Measurements from ENCODE around the gene PCDHGB4.
"Not testable (repeated sequence)": the region's sequence is repeated elsewhere in the genome, so short reads cannot be mapped to it uniquely, and the experiment has no call there.

Gene PCDHGB4

DNA sequence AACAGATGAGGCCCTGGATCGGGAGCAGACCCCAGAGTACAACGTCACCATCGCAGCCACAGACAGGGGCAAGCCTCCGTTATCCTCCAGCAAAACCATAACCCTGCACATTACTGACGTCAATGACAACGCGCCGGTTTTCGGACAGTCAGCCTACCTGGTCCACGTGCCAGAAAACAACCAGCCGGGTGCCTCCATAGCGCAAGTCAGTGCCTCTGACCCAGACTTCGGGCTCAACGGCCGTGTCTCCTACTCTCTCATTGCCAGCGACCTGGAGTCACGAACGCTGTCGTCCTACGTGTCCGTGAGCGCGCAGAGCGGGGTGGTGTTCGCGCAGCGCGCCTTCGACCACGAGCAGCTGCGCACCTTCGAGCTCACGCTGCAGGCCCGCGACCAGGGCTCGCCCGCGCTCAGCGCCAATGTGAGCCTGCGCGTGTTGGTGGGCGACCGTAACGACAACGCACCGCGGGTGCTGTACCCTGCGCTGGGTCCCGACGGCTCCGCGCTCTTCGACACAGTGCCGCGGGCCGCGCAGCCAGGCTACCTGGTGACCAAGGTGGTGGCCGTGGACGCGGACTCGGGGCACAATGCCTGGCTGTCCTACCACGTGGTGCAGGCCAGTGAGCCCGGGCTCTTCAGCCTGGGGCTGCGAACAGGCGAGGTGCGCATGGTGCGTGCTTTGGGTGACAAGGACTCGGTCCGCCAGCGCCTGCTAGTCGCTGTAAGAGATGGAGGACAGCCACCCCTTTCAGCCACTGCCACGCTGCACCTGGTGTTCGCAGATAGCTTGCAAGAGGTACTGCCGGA is 31.8 kb downstream of the PCDHGB4 start:
- Mint-ChIP-seq H3K9me3 (peaks cover 16 to 26% of the 10 kb centered on the region in 2 donors), H3K36me3 (peaks cover 19 to 23% of the 10 kb centered on the region in 2 donors), H3K27ac (peak overlapping the region; percentile 67), H3K4me1 (peaks cover 9 to 18% of the 10 kb centered on the region in 2 donors), H3K4me3 (peak overlapping the region in 1 of 2 donors; percentile 25), H3K27me3 (peaks cover 63 to 79% of the 10 kb centered on the region in 2 donors)
- ATAC-seq (replicated peaks) (no peak), DNase-seq (no peak)

DNA sequence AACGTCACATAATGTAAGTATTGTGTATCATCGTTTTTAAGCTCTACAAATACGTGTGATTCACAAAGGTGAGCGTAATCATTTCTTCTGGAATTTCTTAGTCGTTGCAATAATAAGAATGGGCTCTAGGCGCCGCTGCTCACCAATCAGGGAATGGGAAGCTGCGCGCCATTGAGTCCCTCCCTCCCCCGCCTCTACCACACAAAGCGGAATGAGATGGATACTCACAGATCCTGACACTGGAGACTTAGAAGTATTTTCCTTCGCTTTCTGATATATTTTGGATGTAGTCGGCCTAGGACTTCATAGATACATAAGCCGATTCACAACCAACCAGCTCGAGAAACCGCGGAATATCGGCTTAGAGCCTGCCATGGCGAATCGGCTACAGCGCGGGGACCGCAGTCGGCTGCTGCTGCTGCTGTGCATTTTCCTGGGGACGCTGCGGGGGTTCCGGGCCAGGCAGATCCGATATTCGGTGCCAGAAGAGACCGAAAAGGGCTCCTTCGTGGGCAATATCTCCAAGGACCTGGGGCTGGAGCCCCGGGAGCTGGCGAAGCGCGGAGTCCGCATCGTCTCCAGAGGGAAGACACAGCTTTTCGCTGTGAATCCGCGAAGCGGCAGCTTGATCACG is 33.5 kb downstream of the PCDHGB4 start, which contains the start of gene PCDHGA11:
TSS of gene PCDHGA11 (plus strand) at position 197 of the 634 bp plus-strand sequence. CDS start at position 374, 177 bp downstream.
- Mint-ChIP-seq H3K4me1 (peaks cover 6 to 18% of the 10 kb centered on the region in 2 donors), H3K36me3 (peaks cover 13 to 18% of the 10 kb centered on the region in 2 donors), H3K27ac (peak within 1 kb of the TSS; percentile 83), H3K27me3 (peaks cover 63 to 68% of the 10 kb centered on the region in 2 donors), H3K9me3 (peaks cover 13 to 23% of the 10 kb centered on the region in 2 donors), H3K4me3 (peak within 1 kb of the TSS; percentile 75 to 76)
- DNase-seq (no peak), ATAC-seq (replicated peaks) (no peak)

DNA sequence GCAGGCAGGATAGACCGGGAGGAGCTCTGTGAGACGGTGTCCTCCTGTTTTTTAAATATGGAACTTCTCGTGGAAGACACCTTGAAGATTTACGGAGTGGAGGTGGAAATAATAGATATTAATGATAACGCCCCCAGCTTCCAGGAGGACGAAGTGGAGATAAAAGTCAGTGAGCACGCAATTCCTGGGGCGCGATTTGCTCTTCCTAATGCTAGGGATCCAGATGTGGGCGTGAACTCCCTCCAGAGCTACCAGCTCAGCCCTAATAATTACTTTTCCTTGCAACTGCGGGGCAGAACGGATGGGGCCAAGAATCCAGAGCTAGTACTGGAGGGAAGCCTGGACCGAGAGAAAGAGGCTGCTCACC is 34.0 kb downstream of the PCDHGB4 start:
- Mint-ChIP-seq H3K36me3 (peaks cover 13 to 18% of the 10 kb centered on the region in 2 donors), H3K27me3 (peaks cover 68% of the 10 kb centered on the region in 2 donors), H3K9me3 (peaks cover 13 to 23% of the 10 kb centered on the region in 2 donors), H3K4me3 (peak overlapping the region; percentile 75 to 76), H3K27ac (peak overlapping the region; percentile 83), H3K4me1 (peaks cover 6 to 18% of the 10 kb centered on the region in 2 donors)
- ATAC-seq (replicated peaks) (no peak), DNase-seq (no peak)

DNA sequence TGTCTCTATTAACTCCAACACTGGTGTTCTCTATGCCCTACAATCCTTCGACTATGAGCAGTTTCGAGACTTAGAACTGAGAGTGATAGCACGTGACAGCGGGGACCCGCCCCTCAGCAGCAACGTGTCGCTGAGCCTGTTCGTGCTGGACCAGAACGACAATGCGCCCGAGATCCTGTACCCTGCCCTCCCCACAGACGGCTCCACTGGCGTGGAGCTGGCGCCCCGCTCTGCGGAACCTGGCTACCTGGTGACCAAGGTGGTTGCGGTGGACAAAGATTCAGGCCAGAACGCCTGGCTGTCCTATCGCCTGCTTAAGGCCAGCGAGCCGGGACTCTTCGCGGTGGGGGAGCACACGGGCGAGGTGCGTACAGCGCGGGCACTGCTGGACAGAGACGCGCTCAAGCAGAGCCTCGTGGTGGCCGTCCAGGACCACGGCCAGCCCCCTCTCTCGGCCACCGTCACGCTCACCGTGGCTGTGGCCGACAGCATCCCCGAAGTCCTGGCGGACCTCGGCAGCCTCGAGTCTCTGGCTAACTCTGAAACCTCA is 35.3 kb downstream of the PCDHGB4 start:
- Mint-ChIP-seq H3K4me1 (peaks cover 3 to 12% of the 10 kb centered on the region in 2 donors), H3K27ac (no peak overlapping the region), H3K9me3 (peaks cover 11 to 22% of the 10 kb centered on the region in 2 donors), H3K4me3 (peak overlapping the region in 1 of 2 donors; percentile 25), H3K27me3 (peaks cover 68 to 73% of the 10 kb centered on the region in 2 donors), H3K36me3 (peaks cover 13 to 18% of the 10 kb centered on the region in 2 donors)
- ATAC-seq (replicated peaks) (no peak), DNase-seq (no peak)

DNA sequence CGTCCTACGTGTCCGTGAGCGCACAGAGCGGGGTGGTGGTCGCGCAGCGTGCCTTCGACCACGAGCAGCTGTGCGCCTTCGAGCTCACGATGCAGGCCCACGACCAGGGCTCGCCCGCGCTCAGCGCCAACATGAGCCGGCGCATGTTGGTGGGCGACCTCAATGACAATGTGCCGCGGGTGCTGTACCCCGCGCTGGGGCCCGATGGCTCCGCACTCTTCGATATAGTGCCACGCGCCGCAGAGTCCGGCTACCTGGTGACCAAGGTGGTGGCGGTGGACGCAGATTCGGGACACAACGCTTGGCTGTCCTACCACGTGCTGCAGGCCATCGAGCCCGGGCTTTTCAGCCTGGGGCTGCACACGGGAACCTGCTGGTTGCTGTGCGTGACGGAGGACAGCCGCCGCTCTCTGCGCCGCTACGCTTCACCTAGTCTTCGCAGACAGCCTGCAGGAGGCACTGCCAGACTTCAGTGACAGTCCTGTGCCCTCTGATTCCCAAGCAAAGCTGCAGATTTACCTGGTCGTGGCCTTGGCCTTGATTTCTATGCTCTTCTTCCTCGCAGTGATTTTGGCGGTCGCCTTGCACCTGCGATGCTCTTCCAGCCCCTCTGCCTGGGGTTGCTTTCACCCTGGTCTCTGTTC is 40.4 kb downstream of the PCDHGB4 start:
- DNase-seq (no peak), ATAC-seq (replicated peaks) (no peak)
- Mint-ChIP-seq H3K4me1 (peaks cover 14 to 22% of the 10 kb centered on the region in 2 donors), H3K27me3 (peaks cover 61 to 65% of the 10 kb centered on the region in 2 donors), H3K36me3 (peaks cover 6 to 29% of the 10 kb centered on the region in 2 donors), H3K9me3 (peaks cover 15 to 17% of the 10 kb centered on the region in 2 donors), H3K27ac (no peak overlapping the region), H3K4me3 (no peak overlapping the region)

DNA sequence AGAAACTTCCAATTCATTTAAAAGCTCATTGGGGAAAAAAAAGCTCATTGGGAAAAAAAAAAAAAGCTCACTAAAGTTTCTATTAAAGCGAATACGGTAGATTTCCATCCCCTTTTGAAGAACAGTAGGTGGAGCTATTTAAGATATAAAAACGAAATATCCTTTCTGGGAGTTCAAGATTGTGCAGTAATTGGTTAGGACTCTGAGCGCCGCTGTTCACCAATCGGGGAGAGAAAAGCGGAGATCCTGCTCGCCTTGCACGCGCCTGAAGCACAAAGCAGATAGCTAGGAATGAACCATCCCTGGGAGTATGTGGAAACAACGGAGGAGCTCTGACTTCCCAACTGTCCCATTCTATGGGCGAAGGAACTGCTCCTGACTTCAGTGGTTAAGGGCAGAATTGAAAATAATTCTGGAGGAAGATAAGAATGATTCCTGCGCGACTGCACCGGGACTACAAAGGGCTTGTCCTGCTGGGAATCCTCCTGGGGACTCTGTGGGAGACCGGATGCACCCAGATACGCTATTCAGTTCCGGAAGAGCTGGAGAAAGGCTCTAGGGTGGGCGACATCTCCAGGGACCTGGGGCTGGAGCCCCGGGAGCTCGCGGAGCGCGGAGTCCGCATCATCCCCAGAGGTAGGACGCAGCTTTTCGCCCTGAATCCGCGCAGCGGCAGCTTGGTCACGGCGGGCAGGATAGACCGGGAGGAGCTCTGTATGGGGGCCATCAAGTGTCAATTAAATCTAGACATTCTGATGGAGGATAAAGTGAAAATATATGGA is 43.0 kb downstream of the PCDHGB4 start, which contains the start of gene PCDHGA12:
TSS of gene PCDHGA12 (plus strand) at position 176 of the 782 bp plus-strand sequence. CDS start at position 429, 253 bp downstream.
- Mint-ChIP-seq H3K27me3 (peaks cover 60 to 78% of the 10 kb centered on the region in 2 donors), H3K4me3 (peak within 1 kb of the TSS; percentile 64 to 82), H3K27ac (peak within 1 kb of the TSS; percentile 89), H3K9me3 (peaks cover 20 to 24% of the 10 kb centered on the region in 2 donors), H3K36me3 (peaks cover 9 to 32% of the 10 kb centered on the region in 2 donors), H3K4me1 (peaks cover 14 to 22% of the 10 kb centered on the region in 2 donors)
- ATAC-seq (replicated peaks), result peak; percentile 42 to 82
- DNase-seq, result peak; percentile 38

DNA sequence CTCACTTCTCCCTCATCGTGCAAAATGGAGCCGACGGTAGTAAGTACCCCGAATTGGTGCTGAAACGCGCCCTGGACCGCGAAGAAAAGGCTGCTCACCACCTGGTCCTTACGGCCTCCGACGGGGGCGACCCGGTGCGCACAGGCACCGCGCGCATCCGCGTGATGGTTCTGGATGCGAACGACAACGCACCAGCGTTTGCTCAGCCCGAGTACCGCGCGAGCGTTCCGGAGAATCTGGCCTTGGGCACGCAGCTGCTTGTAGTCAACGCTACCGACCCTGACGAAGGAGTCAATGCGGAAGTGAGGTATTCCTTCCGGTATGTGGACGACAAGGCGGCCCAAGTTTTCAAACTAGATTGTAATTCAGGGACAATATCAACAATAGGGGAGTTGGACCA is 43.8 kb downstream of the PCDHGB4 start:
- Mint-ChIP-seq H3K27ac (peak overlapping the region; percentile 76), H3K9me3 (peaks cover 20 to 24% of the 10 kb centered on the region in 2 donors)
- ATAC-seq (replicated peaks), result peak; percentile 25 to 69

DNA sequence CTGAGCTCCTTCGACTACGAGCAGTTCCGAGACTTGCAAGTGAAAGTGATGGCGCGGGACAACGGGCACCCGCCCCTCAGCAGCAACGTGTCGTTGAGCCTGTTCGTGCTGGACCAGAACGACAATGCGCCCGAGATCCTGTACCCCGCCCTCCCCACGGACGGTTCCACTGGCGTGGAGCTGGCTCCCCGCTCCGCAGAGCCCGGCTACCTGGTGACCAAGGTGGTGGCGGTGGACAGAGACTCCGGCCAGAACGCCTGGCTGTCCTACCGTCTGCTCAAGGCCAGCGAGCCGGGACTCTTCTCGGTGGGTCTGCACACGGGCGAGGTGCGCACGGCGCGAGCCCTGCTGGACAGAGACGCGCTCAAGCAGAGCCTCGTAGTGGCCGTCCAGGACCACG is 44.8 kb downstream of the PCDHGB4 start:
- Mint-ChIP-seq H3K27me3 (peaks cover 48 to 71% of the 10 kb centered on the region in 2 donors), H3K27ac (peak overlapping the region; percentile 81), H3K4me3 (peak overlapping the region in 1 of 2 donors; percentile 82), H3K36me3 (peaks cover 9 to 32% of the 10 kb centered on the region in 2 donors), H3K9me3 (peaks cover 20 to 24% of the 10 kb centered on the region in 2 donors), H3K4me1 (peaks cover 14 to 22% of the 10 kb centered on the region in 2 donors)
- not testable (repeated sequence) for DNase-seq; ATAC-seq (replicated peaks)

More for the DNA sequence above, 43.8 kb downstream of the PCDHGB4 start:
- Mint-ChIP-seq H3K4me3 (peak overlapping the region; percentile 64 to 82), H3K4me1 (peaks cover 14 to 22% of the 10 kb centered on the region in 2 donors), H3K36me3 (peaks cover 9 to 32% of the 10 kb centered on the region in 2 donors), H3K27me3 (peaks cover 55 to 73% of the 10 kb centered on the region in 2 donors)
- DNase-seq, result no peak

DNA sequence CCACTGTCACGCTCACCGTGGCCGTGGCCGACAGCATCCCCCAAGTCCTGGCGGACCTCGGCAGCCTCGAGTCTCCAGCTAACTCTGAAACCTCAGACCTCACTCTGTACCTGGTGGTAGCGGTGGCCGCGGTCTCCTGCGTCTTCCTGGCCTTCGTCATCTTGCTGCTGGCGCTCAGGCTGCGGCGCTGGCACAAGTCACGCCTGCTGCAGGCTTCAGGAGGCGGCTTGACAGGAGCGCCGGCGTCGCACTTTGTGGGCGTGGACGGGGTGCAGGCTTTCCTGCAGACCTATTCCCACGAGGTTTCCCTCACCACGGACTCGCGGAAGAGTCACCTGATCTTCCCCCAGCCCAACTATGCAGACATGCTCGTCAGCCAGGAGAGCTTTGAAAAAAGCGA is 45.2 kb downstream of the PCDHGB4 start:
- peaks cover 20 to 24% of the 10 kb centered on the region in 2 donors for H3K9me3 Mint-ChIP-seq
- not testable (repeated sequence) for ATAC-seq (replicated peaks); H3K27ac Mint-ChIP-seq; DNase-seq
- H3K4me1 Mint-ChIP-seq, result peaks cover 14 to 22% of the 10 kb centered on the region in 2 donors
- H3K4me3 Mint-ChIP-seq, result peak overlapping the region in 1 of 2 donors; percentile 25
- H3K27me3 Mint-ChIP-seq, result peaks cover 48 to 67% of the 10 kb centered on the region in 2 donors
- H3K36me3 Mint-ChIP-seq, result peaks cover 9 to 30% of the 10 kb centered on the region in 2 donors

DNA sequence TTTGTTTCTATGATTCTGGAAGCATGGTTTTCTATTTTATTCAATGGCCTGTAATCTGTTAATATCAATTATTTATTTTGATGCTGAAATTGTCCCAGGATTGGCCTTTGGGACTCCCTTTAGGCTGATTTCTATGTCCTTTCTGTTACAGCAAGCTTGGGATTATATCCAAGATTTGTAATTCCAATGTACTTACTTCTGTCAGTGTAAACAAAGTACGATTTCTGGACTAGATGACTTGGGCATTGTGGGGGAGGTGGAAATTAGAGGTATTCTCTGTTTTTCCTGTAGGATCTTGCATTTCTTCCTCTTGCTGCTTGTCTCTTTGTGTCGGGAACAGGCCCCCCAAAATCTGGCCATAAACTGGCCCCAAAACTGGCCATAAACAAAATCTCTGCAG is 46.5 kb downstream of the PCDHGB4 start:
- Mint-ChIP-seq H3K36me3 (peaks cover 9 to 23% of the 10 kb centered on the region in 2 donors), H3K4me3 (no peak overlapping the region), H3K9me3 (peaks cover 16 to 20% of the 10 kb centered on the region in 2 donors), H3K27me3 (peaks cover 41 to 59% of the 10 kb centered on the region in 2 donors), H3K4me1 (peaks cover 14 to 22% of the 10 kb centered on the region in 2 donors), H3K27ac (no peak overlapping the region)
- DNase-seq (no peak), ATAC-seq (replicated peaks) (no peak)

DNA sequence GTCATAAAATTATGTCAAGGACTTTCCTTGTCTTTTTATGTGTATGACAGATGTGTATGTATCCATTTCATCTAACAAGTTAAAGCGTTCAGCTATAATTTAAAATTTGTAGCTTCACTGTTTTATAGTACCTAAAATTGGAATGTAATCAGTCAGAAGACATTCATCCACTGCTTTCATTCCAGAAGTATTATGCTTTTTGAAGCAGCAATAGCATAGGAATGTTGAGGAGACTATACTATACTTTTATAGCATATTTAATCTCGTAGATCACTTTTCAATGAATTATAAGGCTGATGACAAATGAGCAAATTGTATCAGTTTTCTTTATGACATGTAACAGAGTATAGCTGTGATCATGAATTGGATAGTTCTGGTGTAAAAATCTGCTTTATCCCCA is 49.7 kb downstream of the PCDHGB4 start:
- Mint-ChIP-seq H3K4me1 (peaks cover under 1 to 2% of the 10 kb centered on the region in 2 donors), H3K27me3 (peaks cover 23 to 50% of the 10 kb centered on the region in 2 donors), H3K4me3 (no peak overlapping the region), H3K36me3 (peaks cover 9 to 10% of the 10 kb centered on the region in 2 donors), H3K27ac (no peak overlapping the region), H3K9me3 (peaks cover 10 to 15% of the 10 kb centered on the region in 2 donors)
- DNase-seq (no peak), ATAC-seq (replicated peaks) (no peak)

DNA sequence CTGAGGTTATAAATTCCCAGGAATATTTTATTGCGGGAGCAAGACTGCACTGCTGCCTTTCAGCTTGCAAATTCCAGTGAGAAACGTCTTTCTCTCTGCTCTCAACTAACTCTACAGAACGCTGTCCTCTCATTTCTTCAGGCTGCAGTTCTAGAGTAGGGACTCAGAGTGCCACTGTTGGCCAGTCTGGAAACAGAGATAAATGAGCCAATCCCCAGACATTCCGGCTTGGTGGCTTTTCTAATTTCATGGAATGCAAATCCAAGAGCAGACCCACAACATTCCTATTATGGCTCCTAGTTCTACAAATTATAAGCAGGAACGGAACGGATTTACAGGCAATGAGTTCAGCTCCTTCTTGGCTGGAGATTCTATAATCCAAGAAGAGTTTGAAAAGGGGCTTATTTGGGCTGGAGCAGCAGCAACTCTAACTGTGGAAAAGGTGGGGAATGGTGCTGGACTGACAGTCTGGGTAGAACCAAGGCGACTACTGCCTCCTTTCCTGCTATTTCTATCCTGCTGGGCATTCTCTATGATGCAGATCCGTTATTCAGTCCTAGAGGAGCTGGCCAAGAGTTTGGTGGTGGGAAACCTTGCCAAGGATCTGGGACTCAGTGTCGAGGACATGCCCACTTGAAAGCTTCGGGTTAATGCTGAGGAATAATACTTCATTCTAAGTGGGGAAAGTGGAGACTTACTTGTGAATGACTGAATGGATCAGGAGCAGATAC is 52.1 kb downstream of the PCDHGB4 start:
- Mint-ChIP-seq H3K9me3 (peaks cover 4 to 8% of the 10 kb centered on the region in 2 donors), H3K4me1 (no peaks in the 10 kb centered on the region), H3K27ac (no peak overlapping the region), H3K4me3 (no peak overlapping the region), H3K27me3 (peaks cover 8 to 38% of the 10 kb centered on the region in 2 donors), H3K36me3 (peaks cover 2 to 3% of the 10 kb centered on the region in 2 donors)
- no peak for DNase-seq
- ATAC-seq (replicated peaks), result no peak
